Vagina (tissue), 2 donors: Measurements from ENCODE around the gene HOXB7.

ENCODE experiments used
- POLR2A ChIP-seq, 2 donors: fragments of 450-650 bp; IDR thresholded peaks; one replicate each; pipeline ENCODE4 v1.6.1; 2017; ENCODE audit warnings: antibody characterized with exemption in 2 of 2, mild to moderate bottlenecking in 2 of 2, moderate library complexity in 2 of 2
- TF ChIP-seq, protein P1 (sequence below), 3 experiments: fragments of 450-650 bp in 2 of 3; fragments of 200-600 bp in 1 of 3; sonication (generic) in 1 of 3; IDR thresholded peaks; one replicate each; pipeline ENCODE4 v1.5.1; 2017 to 2019; ENCODE audit warnings: antibody characterized with exemption in 3 of 3, mild to moderate bottlenecking in 2 of 3, moderate library complexity in 2 of 3

DNA sequence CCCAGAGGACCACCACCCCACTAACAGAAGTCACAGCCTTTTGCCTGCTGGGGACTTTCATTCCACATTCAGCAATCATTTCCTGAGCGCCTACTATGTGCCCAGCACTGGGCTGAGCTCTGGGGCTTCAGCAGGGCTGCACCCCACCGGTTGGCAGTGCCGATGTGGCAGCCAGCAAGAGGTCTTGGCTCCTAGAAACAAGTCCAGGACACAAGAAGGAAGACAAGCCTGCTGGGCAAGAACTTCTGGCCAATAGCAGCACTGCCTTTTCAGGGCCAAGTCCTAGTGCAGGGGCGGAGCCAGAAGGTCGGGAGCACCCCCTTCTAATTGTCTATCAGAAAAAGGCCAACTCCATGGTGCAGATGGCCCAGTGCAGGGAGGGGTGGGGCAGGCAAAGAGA, 28.3 kb upstream of the HOXB7 start:
- TF ChIP-seq, protein P1, sequence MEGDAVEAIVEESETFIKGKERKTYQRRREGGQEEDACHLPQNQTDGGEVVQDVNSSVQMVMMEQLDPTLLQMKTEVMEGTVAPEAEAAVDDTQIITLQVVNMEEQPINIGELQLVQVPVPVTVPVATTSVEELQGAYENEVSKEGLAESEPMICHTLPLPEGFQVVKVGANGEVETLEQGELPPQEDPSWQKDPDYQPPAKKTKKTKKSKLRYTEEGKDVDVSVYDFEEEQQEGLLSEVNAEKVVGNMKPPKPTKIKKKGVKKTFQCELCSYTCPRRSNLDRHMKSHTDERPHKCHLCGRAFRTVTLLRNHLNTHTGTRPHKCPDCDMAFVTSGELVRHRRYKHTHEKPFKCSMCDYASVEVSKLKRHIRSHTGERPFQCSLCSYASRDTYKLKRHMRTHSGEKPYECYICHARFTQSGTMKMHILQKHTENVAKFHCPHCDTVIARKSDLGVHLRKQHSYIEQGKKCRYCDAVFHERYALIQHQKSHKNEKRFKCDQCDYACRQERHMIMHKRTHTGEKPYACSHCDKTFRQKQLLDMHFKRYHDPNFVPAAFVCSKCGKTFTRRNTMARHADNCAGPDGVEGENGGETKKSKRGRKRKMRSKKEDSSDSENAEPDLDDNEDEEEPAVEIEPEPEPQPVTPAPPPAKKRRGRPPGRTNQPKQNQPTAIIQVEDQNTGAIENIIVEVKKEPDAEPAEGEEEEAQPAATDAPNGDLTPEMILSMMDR (IDR thresholded peaks at IDR 0.05): no peak
- no peak for TF ChIP-seq POLR2A (IDR thresholded peaks at IDR 0.05)
